PC-9 (cell line): Measurements from ENCODE around the gene RNASE11. TPM values are rescaled to one million over a fixed set of nuclear protein-coding genes. Genes with fewer than 3 reads are reported as not detected.

Experiments
- BruUV-seq: library from RNA; stranded (reverse); fragments of 400-500 nt; replicated peaks from 2 replicates; lab custom pipeline; 2021; lab: Mats Ljungman, UMichigan
- CTCF ChIA-PET: fragments of 300-600 bp; sonication (Branson Sonifier 250); formaldehyde crosslinking; loops from one replicate; lab custom pipeline; 2022; ENCODE audit warnings: antibody characterized with exemption; lab: Charles Lee
- POLR2A ChIA-PET: fragments of 300-600 bp; sonication (Branson Sonifier 250); formaldehyde crosslinking; loops from one replicate; lab custom pipeline; 2022; ENCODE audit warnings: antibody characterized with exemption; ENCODE audit not compliant: unreplicated experiment; lab: Charles Lee
- DNase-seq, 2 experiments: peaks; one replicate each; pipeline versions ENCODE4 v3.0.0 to v3.0.0-alpha.2; 2015 to 2022; ENCODE audit warnings: mixed read lengths in 1 of 2
- H2AFZ ChIP-seq: fragments of 200-600 bp; sonication (generic); 2 replicates; pipeline ENCODE4 v1.8.1; 2017; ENCODE audit warnings: antibody characterized with exemption
- H3F3A ChIP-seq: fragments of 200-600 bp; sonication (generic); 2 replicates; pipeline ENCODE4 v1.8.1; 2017; ENCODE audit warnings: antibody characterized with exemption, mild to moderate bottlenecking, low read depth; ENCODE audit not compliant: insufficient read depth
- H3K27ac ChIP-seq: fragments of 200-600 bp; sonication (generic); 2 replicates; pipeline ENCODE4 v1.6.1; 2016; ENCODE audit warnings: mixed run types
- H3K27me3 ChIP-seq: fragments of 200-600 bp; sonication (generic); 2 replicates; pipeline ENCODE4 v1.6.1; 2016; ENCODE audit warnings: low read depth, mixed run types; ENCODE audit not compliant: insufficient read depth
- H3K36me3 ChIP-seq: fragments of 200-600 bp; sonication (generic); 2 replicates; pipeline ENCODE4 v1.6.1; 2016; ENCODE audit warnings: low read depth, mixed run types
- H3K4me1 ChIP-seq: fragments of 200-600 bp; sonication (generic); replicated peaks from 2 replicates; pipeline ENCODE4 v1.6.1; 2016; ENCODE audit warnings: mixed run types; ENCODE audit not compliant: insufficient read depth
- H3K4me2 ChIP-seq: fragments of 200-600 bp; sonication (generic); 2 replicates; pipeline ENCODE4 v1.6.1; 2017; ENCODE audit warnings: mixed run types
- H3K4me3 ChIP-seq: fragments of 200-600 bp; sonication (generic); 2 replicates; pipeline ENCODE4 v1.6.1; 2016; ENCODE audit warnings: mixed run types
- H3K79me2 ChIP-seq: fragments of 200-600 bp; sonication (generic); 2 replicates; pipeline ENCODE4 v1.6.1; 2017; ENCODE audit warnings: low read depth, mixed run types
- H3K9me2 ChIP-seq: fragments of 200-600 bp; sonication (generic); 2 replicates; pipeline ENCODE4 v1.8.1; 2017; ENCODE audit warnings: mild to moderate bottlenecking; ENCODE audit not compliant: insufficient read depth
- H3K9me3 ChIP-seq: fragments of 200-600 bp; sonication (generic); 2 replicates; pipeline ENCODE4 v1.8.1; 2016; ENCODE audit warnings: low read depth; ENCODE audit not compliant: insufficient read depth
- H4K20me1 ChIP-seq: fragments of 200-600 bp; sonication (generic); 2 replicates; pipeline ENCODE4 v1.8.1; 2017; ENCODE audit not compliant: insufficient read depth
- EZH2 ChIP-seq: fragments of 200-600 bp; sonication (generic); IDR thresholded peaks from 2 replicates; pipeline ENCODE4 v1.8.0; 2017; ENCODE audit warnings: antibody characterized with exemption, low read depth
- intact Hi-C: fragments of 100-400 bp; cut with micrococcal nuclease; formaldehyde crosslinking; loops from one replicate; pipeline ENCODE4 v1.10.0; 2022; ENCODE audit not compliant: unreplicated experiment
- total RNA-seq: library from RNA; stranded (reverse); gene quantifications from 2 replicates; pipeline ENCODE4 v1.2.3, GENCODE V29; 2021
- TF ChIP-seq, protein P1 (sequence below): fragments of 200-600 bp; sonication (generic); conservative IDR thresholded peaks from 2 replicates; pipeline ENCODE4 v1.6.1; 2017; ENCODE audit warnings: mixed run types, antibody characterized with exemption, mild to moderate bottlenecking, moderate library complexity

RNASE11 gene
- total RNA-seq, 1 experiment from 2014 or later: not detected

DNA sequence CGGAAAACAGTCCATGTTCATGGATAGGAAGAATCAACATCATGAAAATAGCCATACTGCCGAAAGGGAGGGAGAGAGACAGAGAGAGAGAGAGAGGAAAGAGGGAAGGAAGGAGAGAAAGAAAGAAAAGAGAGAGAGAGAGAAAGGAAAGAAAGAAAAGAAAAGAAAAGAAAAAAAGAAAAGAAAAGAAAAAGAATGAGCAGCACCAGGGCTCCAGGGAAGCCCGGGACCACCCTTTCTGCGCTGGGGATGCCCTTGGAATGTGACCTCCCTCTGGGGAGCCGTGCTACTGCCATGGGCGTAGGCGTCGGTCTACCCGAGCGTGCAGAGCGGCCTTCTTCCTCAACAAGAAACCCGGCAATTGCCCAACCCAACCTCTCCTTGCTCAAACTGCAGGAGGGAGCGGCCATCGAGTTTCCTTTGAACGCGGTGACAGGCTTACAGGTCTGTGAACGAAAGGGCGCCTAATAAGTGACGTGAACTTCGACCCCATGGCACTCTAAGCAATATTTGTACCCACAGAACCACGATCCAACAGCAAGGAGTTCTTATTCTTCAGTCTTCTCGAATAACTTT lies 36.8 kb upstream of the RNASE11 start:
- Histone ChIP-seq H3K27me3 (no peaks in the 10 kb centered on the region), H2AFZ (peak overlapping the region; percentile 79), H3K9me3 (no peaks in the 10 kb centered on the region), H3K79me2 (no peaks in the 10 kb centered on the region), H3K36me3 (no peaks in the 10 kb centered on the region), H4K20me1 (no peaks in the 10 kb centered on the region), H3K4me3 (peak overlapping the region; percentile 67), H3K4me1 (no peaks in the 10 kb centered on the region), H3K27ac (peak overlapping the region; percentile 38; the same call in 1 of the 2 replicates), H3K9me2 (no peaks in the 10 kb centered on the region), H3F3A (peaks cover 26% of the 10 kb centered on the region), H3K4me2 (peak overlapping the region; percentile 91)
- intact Hi-C loops: loop anchor here (1.0 to 10.0 kb wide), 3 partner anchors 11 to 350 kb away; no protein-coding TSS in a partner anchor
- no TSS peak for BruUV-seq
- ChIA-PET CTCF (no interaction called here), POLR2A (interaction anchor here (0.6 kb wide), 1 partner anchor 10 kb away, joined by 4 read pairs; no protein-coding TSS in a partner anchor)
- DNase-seq: peak; percentile 34 to 81
- TF ChIP-seq EZH2: no peak
- TF ChIP-seq, protein P1, sequence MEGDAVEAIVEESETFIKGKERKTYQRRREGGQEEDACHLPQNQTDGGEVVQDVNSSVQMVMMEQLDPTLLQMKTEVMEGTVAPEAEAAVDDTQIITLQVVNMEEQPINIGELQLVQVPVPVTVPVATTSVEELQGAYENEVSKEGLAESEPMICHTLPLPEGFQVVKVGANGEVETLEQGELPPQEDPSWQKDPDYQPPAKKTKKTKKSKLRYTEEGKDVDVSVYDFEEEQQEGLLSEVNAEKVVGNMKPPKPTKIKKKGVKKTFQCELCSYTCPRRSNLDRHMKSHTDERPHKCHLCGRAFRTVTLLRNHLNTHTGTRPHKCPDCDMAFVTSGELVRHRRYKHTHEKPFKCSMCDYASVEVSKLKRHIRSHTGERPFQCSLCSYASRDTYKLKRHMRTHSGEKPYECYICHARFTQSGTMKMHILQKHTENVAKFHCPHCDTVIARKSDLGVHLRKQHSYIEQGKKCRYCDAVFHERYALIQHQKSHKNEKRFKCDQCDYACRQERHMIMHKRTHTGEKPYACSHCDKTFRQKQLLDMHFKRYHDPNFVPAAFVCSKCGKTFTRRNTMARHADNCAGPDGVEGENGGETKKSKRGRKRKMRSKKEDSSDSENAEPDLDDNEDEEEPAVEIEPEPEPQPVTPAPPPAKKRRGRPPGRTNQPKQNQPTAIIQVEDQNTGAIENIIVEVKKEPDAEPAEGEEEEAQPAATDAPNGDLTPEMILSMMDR: no peak

DNA sequence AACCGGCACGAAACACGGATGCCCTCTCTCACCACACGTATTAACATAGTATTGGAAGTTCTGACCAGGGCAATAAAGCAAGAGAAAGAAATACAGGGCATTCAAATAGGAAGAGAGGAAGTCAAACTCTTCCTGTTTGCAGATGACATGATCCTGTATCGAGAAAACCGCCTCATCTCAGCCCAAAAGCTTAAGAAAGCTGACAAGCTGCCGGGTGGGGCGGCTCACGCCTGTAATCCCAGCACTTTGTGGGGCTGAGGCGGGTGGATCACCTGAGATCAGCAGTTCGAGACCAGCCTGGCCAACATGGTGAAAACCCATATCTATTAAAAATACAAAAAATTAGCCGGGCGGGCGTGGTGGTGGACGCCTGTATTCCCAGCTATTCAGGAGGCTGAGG lies 36.0 kb upstream of the RNASE11 start:
- Histone ChIP-seq H3K27ac (no peak overlapping the region), H3K36me3 (no peaks in the 10 kb centered on the region), H3F3A (peaks cover 26% of the 10 kb centered on the region), H3K27me3 (no peaks in the 10 kb centered on the region), H4K20me1 (no peaks in the 10 kb centered on the region), H3K4me3 (no peak overlapping the region), H2AFZ (no peak overlapping the region), H3K9me2 (no peaks in the 10 kb centered on the region), H3K9me3 (no peaks in the 10 kb centered on the region), H3K4me2 (peak overlapping the region; percentile 91; the same call in 1 of the 2 replicates), H3K4me1 (no peaks in the 10 kb centered on the region), H3K79me2 (no peaks in the 10 kb centered on the region)
- TF ChIP-seq, protein P1: no peak
- no peak for TF ChIP-seq EZH2
- CTCF ChIA-PET: no interaction called here
- BruUV-seq: no TSS peak
- POLR2A ChIA-PET: interaction anchor here (0.6 kb wide), 1 partner anchor 9 kb away, joined by 4 read pairs; no protein-coding TSS in a partner anchor
- intact Hi-C loops: loop anchor here (10.0 kb wide), 1 partner anchor 351 kb away; no protein-coding TSS in a partner anchor
- DNase-seq: no peak

DNA sequence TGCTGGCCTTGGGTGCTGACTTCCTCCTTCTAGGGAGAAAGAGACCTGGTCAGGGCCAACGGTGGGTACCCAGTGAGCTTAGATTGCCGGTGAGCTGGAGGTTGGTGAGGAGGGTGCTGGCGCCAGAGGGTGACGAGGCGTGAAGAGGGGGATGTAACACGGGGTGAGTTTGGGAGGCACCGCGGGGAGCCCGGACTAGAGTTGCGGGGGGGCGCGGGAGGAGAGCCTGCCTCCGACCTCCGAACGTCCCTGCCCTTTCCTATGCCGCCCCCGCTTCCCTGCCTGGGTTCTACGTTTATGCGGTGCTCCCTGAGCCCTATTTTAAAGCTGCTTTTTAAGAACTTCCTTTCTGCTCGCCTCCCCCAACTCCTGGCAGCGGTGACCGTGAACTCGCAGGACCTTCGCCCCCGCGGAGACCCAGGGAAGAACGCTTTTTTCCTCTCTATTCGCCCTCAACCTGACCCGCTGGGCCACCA lies 35.1 kb upstream of the RNASE11 start:
- H4K20me1 ChIP-seq: no peaks in the 10 kb centered on the region
- H3K4me2 ChIP-seq: no peak overlapping the region
- BruUV-seq: no TSS peak
- no peak overlapping the region for H3K27ac ChIP-seq
- no peaks in the 10 kb centered on the region for H3K4me1 ChIP-seq
- no peaks in the 10 kb centered on the region for H3K27me3 ChIP-seq
- CTCF ChIA-PET: no interaction called here
- intact Hi-C loops: loop anchor here (10.0 kb wide), 1 partner anchor 352 kb away; no protein-coding TSS in a partner anchor
- POLR2A ChIA-PET: no interaction called here
- H2AFZ ChIP-seq: no peak overlapping the region
- H3F3A ChIP-seq: peaks cover 26% of the 10 kb centered on the region
- H3K9me3 ChIP-seq: no peaks in the 10 kb centered on the region
- H3K79me2 ChIP-seq: no peaks in the 10 kb centered on the region
- no peak for DNase-seq
- TF ChIP-seq, protein P1: no peak
- TF ChIP-seq EZH2: no peak
- no peaks in the 10 kb centered on the region for H3K36me3 ChIP-seq
- H3K9me2 ChIP-seq: no peaks in the 10 kb centered on the region
- no peak overlapping the region for H3K4me3 ChIP-seq
